DMS153 treated with DMSO at 0.1 percent for 48 hours (cell line): ENCODE data around the gene ALKBH5.

ENCODE experiments used
- DNase-seq: peaks from one replicate; lab custom pipeline; 2025; ENCODE audit not compliant: unreplicated experiment; lab: John Stamatoyannopoulos, UW

Gene ALKBH5

DNA sequence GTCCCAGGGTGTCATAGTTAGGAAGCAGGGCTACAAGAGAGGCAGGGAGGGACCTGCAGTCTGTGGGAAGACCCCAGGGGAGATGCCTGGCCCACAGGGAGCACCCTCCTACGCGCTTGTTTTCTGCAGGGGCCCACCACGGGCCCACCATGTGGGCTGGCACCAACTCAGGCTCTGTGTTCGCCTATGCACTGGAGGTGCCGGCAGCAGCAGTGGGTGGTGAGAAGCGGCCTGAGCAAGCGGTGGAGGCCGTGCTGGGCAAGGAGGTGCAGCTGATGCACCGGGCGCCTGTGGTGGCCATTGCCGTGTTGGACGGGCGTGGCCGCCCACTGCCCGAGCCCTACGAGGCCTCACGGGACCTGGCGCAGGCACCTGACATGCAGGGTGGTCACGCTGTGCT, 56.8 kb downstream of the ALKBH5 start:
- no peak for DNase-seq

DNA sequence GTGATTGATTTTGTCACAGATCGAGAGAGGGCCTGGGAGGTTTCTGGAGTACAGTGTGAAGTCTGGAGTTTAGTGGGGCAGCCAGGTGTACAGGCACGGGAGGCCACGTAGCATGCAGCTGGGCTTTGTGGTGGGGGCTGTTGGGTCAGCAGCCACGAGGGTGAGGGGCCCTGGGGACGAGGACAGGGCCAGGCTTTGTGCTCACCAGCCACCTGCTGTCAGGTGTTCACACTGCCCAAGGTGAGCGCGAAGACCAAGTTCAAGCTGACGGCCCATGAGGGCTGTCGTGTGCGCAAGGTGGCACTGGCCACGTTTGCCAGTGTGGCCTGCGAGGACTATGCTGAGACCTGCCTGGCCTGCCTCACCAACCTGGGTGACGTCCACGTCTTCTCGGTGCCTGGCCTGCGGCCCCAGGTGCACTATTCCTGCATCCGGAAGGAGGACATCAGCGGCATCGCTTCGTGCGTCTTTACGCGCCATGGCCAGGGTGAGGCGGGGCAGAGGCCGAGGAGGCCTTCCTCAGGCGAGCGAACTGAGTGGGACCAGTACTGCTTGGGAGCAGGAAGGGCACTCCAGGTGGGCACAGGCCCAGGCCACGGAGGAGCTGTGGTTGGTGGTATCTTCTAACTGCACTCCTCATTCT, 57.7 kb downstream of the ALKBH5 start:
- no peak for DNase-seq

DNA sequence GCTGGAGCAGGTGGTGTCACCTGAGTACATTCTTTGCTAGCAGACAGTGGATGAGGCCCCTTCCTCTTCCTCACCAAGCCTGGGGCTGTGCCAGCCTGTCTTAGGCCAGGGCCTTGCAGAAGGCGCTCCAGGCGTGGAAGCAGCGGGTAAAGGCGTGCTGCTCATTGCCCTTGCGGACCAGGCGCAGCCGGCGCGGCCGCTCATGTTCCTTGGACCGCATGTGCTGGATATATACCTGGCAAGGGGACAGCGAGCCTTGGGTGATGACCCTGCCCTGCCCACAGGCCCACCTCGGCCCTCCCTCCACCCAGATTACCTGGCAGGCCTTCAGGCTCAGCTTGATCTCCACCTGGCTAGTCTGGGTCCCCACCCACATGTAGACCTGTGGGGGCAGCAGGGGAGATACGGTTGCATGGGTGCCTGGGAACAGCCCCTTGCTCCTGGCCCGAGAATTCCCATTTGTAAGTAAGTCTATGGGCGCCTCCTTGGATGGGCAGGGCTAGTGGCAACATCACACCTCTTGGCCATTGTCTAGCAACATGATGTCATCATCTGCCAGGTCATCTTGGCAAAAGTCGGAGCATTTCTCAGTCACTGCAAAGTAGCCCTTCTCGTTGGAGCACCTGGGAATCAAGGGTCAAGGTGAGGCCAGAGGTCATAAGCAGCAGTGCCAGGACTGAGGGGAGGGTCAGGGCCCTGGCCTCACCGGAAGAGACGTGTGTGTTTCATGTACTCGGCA, 61.6 kb downstream of the ALKBH5 start:
- DNase-seq: no peak

DNA sequence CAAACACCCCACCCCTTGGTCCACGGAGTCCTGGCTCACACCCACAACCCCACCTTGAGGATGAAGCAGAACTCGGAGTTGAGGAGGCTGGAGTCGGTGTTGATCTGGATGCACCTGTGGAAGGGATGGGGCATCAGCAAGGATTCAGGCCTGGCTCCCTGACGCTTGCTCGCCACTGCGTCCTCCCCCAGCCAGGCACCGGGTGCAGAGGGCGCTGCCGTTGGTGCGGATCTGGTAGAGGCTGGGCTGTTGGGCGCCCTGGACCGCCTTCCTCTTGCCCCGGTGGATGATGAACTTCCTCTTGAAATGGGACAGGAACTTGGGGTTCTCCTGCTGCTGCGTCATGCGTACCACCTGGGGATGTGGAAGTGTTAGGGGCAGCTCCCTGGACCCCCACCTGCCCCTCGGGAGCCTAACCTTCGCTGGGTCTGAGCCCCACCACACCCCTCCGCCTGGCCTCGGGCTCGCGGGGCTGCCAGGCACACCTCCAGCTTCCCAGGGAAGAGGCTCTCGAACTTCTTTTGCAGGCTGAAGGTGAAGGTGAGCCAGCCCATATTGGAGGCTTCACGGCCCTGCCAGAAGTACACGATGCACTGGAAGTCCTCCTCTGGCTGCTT, 62.6 kb downstream of the ALKBH5 start:
- no peak for DNase-seq

DNA sequence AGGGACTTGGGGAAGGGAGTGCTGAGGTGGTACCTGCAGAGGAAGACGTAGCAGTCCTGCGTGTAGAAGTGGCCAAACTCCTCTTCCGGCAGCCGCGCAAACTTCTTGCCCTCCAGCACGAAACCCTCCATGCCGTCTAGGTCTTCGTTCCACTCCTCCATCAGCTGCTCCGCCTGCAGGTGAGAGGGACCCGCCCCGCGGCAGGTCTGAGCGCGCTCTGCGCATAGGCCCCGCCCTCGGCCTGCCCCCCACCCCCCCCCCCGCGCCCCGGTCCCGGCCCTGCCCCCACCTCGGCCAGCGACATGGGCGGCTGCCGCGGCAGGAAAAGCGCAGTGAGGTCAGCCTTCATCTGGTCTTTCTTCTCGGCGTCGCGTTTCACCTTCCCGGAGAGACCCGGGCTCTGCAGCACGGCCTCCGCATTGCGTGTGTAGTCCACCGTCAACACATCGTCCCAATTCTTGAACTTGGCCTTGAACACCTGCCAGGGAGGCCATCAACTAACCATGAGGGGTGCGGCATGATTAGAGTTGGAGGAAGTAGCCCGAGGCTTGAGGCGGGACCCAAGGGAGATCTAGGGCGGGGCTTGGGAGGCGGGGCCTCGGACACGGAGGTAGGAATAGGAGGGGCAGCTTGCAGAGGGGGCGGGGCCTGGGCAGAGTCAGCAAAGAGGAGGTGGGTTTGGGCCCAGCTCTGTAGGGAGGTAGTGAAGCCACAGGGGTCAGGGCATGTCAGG, 63.4 kb downstream of the ALKBH5 start:
- peak; percentile 58 for DNase-seq

DNA sequence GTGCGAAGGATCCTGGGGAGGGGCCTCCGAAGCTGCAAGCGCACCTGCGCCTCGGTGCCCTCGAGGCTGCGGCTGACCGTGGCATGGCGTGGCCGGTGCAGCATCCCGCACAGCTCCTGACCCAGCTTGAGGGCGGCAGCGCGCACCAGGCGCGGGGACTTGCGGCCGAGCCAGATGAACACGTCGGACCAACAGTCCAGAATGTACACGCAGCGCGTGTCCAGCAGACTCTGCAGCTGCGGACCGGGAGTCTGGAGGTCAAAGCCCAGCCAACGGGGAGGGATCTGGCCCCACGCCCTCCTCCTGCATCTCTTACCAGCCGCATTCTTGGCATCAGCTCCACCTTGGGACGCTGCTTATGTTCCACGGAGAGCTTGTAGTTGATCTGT, 64.0 kb downstream of the ALKBH5 start:
- no peak for DNase-seq

DNA sequence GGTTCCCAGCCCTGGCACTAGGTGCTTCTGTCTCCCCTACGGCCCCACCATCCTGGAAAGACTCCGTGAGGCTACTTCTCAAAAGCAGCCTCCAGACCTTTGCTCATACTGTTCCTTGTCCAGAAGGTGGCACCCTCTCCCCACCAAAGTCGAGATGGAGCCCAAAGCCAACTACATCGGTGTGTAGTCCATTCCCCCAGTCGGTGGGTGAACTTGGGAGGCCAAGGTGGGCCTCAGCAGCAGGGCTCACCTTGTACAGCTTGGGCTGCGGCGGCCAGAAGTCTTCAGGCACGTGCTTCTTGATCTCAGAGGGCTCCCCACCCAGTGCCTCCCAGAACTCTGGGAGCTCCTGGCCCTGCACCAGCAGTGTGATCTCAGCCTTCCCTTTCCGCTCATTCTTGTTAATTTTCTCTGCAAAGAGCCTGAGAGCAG, 64.7 kb downstream of the ALKBH5 start:
- DNase-seq: peak; percentile 11

DNA sequence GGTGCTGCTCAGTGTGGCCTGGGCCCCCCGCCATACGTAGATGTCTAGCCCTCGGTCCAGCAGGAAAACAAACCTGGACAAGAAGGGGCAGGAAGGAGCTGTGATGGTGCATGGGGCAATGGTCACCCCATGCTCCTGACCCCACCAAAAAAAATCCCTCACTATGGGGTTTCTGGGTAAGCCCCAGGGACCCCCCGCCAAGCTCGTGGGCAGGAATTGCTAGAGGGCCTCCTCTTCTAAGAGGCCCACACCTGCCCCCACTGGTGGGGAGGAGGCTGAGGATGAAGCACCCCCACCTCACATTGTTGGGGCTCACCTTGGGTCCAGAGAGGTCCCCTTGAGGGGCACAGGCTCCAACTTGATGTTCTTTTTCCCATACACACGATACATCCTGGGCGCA, 65.2 kb downstream of the ALKBH5 start:
- no peak for DNase-seq

DNA sequence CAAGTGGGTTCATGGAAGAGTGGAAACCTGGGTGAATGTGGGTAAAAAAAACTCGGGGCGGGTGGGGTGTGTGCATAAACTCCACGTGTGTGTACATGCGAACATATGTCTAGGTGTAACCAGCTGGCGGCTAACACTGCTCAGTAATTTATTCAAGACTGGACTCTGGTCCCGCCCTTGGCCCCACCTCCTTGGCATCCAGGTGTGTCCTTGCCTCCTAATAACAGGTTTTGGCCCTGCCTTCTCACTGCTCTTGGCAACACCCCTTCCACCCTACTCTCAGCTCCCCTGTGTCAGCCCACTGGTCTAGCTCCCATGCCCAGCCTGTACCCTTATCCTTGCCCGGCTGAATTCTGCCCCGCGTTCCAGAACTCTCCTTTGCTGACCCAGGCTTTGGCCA, 66.6 kb downstream of the ALKBH5 start:
- DNase-seq: no peak

DNA sequence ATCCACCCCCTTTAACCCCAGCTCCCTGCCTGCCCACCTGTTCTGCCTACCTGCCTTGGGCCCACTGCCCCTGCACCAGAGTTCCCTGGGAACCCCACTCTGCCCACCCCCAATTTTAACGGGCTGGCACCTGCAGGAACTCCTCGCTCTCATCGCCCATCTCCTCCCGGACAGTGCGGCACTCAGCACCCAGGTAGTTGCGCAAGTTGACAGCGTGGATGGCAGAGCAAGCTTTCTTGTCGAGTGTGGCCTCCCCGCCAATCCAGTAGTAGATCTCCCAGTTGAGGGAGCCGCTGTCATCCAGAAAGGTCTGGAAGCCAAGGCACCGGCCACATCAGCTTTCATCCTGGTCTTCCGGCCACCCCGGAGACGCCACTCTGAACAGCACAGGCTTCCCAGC, 67.1 kb downstream of the ALKBH5 start:
- no peak for DNase-seq

DNA sequence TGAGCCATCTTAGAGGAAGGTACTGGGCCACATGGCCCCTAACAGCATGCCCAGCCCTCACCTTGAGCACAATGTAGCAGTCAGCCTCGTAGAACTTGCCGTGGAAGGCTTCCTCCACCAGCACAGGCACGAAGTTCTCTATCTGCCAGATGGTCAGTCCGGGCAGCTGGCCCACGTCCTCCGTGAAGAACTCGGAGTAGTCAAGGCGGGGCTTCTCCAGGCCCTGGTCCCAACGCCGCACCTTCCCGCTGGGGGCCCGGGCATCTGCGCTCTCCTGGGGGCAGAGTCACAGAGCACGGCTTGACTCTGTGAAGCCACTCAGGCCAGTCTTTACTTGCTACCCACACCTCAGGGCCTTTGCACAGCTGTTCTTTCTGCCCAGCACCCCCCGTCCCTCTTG, 67.6 kb downstream of the ALKBH5 start:
- DNase-seq: no peak

DNA sequence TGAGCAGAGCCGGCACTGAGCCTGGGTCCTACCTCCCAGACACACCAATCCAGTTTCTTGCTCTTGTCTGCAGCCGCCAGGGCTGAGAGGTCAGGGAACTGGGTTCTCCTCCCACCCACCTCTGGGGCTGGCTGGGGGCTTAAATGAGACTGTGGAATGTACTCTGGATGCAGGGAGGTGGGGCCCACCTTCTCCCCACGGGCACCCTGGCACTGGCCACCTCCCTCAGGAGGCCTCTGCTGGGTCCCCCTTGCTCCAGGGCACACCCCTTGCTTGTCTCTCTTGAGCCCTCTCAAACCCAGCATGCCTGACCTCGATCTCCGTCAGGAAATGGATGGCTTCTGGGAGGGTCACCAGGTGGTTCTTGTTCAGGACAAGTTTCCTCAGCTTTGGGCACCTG, 68.5 kb downstream of the ALKBH5 start:
- DNase-seq: no peak

DNA sequence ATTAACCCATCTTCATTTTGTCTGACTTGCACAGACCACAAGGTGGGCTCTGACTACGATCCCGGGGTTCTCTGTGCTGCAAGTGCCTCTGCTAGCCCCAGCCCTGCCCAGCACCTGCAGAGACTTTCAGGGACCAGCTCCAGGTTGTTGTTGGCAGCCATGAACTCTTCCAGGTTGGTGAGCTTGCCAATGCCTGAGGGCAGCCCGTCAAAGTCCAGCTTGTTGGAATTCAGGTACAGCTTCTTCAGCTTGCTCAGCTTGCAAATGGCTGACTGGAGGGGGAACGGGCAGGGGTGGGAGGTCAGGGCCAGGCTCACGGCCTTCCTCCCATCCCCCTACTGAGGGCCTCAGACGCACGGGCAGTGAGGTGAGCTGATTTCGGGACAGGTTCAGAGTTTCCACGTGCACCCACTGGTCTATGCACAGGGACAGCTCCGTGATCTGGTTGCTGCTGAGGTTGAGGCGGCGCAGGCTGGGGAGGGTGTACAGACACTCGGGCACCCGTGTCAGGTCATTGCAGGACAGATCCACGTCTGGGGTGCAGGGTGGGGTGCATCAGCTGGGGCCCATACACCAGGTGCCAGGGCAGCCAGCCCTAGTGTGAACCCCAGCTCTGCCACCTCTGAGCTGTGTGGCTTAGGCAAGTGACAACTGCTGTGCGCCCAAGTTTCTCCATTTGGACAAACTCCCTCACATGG, 69.7 kb downstream of the ALKBH5 start:
- DNase-seq: no peak

DNA sequence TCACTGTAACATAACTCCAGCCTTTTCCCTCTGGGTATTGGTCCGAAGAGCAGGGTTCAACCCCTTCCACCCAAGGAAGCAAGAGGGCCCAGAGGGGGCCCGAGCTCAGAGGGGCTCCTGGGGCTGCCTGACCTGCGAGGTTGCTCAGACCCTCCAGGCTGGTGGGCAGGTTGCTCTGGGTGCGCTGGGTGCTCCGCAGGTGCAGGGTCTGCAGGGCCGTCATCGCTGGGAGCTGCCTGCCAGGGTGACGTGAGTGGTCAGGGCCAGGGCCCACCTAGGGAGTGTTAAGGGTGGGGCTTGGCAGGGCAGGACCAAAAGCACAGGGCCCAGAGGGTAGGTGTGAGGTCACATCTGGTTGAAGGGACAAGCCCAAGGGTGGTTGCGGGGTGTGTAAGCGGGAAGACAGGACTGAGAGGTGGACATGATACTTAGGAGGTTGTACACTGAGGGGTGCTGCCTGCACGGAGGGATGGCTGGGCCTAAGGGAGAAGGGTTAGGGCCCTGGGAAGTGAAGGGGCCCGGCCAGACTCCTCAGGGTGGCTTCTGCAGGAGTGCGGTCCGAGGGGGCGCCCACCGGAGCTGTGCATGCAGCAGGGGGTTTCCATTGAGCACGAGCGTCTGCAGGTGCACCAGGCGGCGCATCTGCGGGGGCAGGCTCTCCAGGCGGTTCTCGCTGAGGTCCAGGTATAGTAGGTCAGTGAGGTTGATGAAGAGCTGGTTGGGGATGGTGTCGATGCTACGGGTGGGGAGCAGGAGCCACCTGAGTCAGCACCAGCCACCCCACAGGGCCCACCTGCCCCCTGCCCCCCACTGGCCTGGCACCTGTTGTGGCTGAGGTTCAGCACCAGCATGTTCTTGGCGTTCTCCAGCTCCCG, 70.6 kb downstream of the ALKBH5 start:
- DNase-seq: no peak

DNA sequence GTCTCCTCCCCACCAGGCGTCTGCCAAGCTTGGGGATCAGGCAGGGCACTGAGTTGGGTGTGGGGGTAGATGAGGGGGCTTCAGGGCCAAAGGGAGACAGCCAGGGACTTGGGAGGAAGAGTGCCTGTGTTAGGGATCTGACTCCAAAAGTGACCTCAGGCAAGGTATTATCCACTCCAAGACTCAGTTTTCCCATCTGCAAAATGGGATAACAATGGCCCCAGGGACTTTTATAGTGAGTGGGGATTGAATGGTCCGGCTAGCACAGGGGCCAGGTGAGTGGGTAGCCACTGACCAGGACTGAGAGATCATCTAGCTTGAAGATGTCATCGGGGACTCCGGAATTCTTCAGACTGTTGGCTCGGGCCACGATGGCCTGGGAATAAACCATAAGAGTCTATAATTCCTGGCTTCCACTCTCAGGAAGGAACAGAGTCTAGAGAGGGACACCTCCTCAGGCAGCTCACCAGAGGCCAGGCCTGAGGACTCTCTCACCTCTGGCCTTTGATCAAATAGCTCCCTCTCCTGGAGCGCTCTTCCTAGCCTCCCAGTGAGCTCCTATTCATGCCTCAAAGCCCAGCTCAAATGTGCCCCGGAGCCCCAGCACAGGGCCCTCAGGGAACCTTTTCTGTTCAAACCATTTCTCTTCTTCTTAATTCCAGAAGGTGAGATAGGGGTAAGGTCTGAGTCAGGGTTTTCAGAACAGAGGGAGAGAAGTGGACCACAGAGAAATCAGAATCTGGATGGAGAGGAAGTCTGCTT, 71.4 kb downstream of the ALKBH5 start:
- DNase-seq: no peak

DNA sequence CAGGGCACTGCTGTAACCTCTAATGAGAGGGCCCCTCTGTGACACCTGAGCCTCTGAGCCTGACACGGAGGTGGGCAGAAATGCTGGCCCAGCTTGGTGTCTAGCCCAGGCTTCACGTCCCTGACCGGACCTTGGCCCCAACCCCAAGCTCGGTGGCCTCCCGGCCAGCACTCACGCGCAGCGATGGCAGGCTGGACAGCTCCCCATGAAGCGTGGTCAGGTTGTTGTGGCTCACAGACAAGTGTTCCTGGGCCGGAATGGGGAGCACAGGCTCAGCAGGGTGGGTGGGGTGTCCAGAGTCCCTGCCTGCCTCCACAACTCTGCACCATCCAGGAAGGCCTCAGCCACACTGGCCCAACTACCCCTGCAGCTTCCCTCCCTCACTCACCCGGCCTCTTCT, 72.7 kb downstream of the ALKBH5 start:
- no peak for DNase-seq

DNA sequence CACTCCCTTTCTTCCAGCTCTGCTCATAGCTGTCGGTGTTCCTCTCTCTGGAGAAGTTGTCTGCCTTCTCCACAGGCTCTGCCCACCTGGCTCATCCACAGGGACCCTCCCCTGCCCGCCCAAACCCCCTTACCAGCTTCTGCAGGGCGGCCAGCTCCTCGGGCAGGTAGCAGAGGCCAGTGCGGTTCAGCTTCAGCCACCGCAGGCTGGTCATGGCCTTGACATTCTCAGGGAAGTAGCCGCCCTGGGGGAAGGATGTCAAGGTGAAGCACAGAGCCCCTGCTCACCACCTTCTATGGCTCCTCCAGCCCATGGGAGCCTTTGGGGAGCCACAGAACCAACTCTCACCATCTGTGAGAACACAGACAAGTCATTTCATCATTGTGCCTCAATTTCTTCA, 73.1 kb downstream of the ALKBH5 start:
- DNase-seq: no peak

DNA sequence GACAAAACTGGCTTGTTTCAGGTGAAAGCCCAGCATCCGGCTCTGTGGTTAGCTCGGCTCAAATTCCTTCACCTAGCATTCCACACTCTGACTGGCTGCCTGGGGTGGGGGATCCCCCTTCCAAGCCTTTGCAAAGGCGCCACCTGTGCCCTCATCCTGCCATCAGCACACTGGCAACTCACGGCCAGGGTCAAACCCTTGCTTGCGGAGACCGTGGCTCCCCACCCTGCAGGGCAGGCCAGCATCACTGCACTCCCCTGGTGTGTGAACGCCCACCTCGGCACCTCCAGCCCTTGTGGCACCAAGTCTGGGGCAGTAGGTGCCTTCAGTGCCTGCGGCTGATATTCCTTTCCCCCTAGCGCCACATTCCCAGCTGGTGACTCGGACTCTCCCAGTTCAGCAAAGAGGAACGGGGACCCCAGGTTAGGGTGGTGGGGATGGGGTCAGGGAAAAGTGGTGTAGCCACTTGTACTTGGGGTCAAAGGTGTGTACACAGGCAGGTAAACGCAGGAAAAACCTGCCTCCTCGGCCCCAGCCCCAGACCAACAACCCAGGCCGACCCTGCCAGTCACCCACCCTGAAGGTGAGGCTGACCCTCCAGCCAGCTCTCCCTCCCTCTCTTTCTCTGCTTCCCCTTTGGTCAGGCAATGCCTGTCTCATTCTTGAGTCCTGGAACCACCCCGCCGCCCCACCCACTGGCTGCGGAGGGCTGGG, 73.8 kb downstream of the ALKBH5 start:
- DNase-seq: no peak

DNA sequence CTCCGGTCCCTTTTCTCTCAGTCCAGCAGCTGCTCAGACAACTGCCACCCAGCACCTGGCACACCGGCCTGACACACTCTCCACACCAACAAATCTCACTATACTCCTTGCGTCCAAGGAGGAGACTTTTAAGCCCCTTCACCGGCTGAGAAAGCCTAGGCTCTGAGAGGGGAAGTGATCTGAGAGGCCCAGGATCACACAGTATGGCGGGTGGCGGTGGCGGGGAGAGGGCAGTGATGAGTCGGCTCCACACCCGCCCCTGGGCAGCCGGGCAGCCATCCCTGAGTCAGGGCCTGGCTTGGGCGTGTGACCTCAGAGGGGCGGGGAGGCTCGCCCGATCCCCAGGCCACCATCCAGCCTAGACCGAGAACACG, 74.3 kb downstream of the ALKBH5 start:
- DNase-seq: no peak
